SK-N-SH (cell line): ENCODE results near the gene PPP2R3C. TPM values are rescaled to one million over a fixed set of nuclear protein-coding genes. Genes with fewer than 3 reads are reported as not detected.

Source experiments
- CTCF ChIA-PET: fragments of 300-600, 350-600 bp; formaldehyde crosslinking; extraction: SDS; loops from one replicate; lab custom pipeline; 2021; lab: Yijun Ruan, JAX
- POLR2A ChIA-PET: fragments of 350-600 bp; sonication (Branson Sonifier 250); formaldehyde crosslinking; extraction: SDS; loops from one replicate; lab custom pipeline; 2020; ENCODE audit warnings: antibody characterized with exemption, inconsistent platforms; lab: Yijun Ruan, JAX
- DNase-seq: peaks from one replicate; pipeline ENCODE4 v3.0.0; 2012
- H2AFZ ChIP-seq: fragments of 200-600 bp; sonication (generic); 2 replicates; pipeline ENCODE4 v1.8.1; 2016; ENCODE audit warnings: antibody characterized with exemption, mild to moderate bottlenecking, low read depth
- H3F3A ChIP-seq: fragments of 200-600 bp; sonication (generic); replicated peaks from 2 replicates; pipeline ENCODE3; 2016; ENCODE audit warnings: antibody characterized with exemption, mild to moderate bottlenecking; ENCODE audit not compliant: insufficient read depth
- H3K27ac ChIP-seq, 2 experiments: fragments of 200-500 bp in 1 of 2; fragments of 200-600 bp in 1 of 2; sonication (Bioruptor generic) in 1 of 2; sonication (generic), shearing (Covaris generic) in 1 of 2; 2 replicates each; pipeline versions ENCODE4 v1.5.1 to v1.6.1; 2014 to 2016; ENCODE audit warnings: low read depth in 2 of 2, inconsistent platforms in 1 of 2, low read length in 1 of 2, mild to moderate bottlenecking in 1 of 2, mixed read lengths in 1 of 2
- H3K27me3 ChIP-seq: fragments of 200-600 bp; sonication (generic), shearing (Covaris generic); 2 replicates; pipeline ENCODE4 v1.6.1; 2016; ENCODE audit warnings: mixed run types; ENCODE audit not compliant: insufficient read depth
- H3K36me3 ChIP-seq, 2 experiments: fragments of 200-500 bp in 1 of 2; fragments of 200-600 bp in 1 of 2; sonication (Bioruptor generic) in 1 of 2; sonication (generic) in 1 of 2; replicated peaks in 1 of 2; 2 replicates each; pipeline versions ENCODE3 to v1.5.1; 2014 to 2016; ENCODE audit warnings: low read length in 1 of 2, mild to moderate bottlenecking in 1 of 2; ENCODE audit not compliant: insufficient read depth in 2 of 2, control insufficient read depth in 1 of 2
- H3K4me1 ChIP-seq, 2 experiments: fragments of 200-500 bp in 1 of 2; fragments of 200-600 bp in 1 of 2; sonication (Bioruptor generic) in 1 of 2; sonication (generic), shearing (Covaris generic) in 1 of 2; 2 replicates each; pipeline versions ENCODE4 v1.5.1 to v1.6.1; 2014 to 2016; ENCODE audit warnings: low read depth in 1 of 2, low read length in 1 of 2, mixed run types in 1 of 2; ENCODE audit not compliant: insufficient read depth in 2 of 2, control insufficient read depth in 1 of 2
- H3K4me2 ChIP-seq: fragments of 200-600 bp; sonication (generic), shearing (Covaris generic); 2 replicates; pipeline ENCODE4 v1.6.1; 2017; ENCODE audit warnings: mixed run types
- H3K4me3 ChIP-seq, 2 experiments: fragments of 200-500 bp in 1 of 2; fragments of 200-600 bp in 1 of 2; sonication (Bioruptor generic) in 1 of 2; sonication (generic), shearing (Covaris generic) in 1 of 2; 2 replicates each; pipeline versions ENCODE4 v1.5.1 to v1.8.1; 2014 to 2016; ENCODE audit warnings: low read depth in 2 of 2, inconsistent platforms in 1 of 2, low read length in 1 of 2, mild to moderate bottlenecking in 1 of 2, mixed read lengths in 1 of 2, moderate library complexity in 1 of 2
- H3K79me2 ChIP-seq: fragments of 200-600 bp; sonication (generic); 2 replicates; pipeline ENCODE4 v1.8.1; 2017; ENCODE audit warnings: mild to moderate bottlenecking; ENCODE audit not compliant: insufficient read depth
- H3K9ac ChIP-seq: fragments of 200-600 bp; sonication (generic); 2 replicates; pipeline ENCODE4 v1.6.1; 2017; ENCODE audit warnings: mixed run types
- H3K9me2 ChIP-seq: fragments of 200-600 bp; sonication (generic); 2 replicates; pipeline ENCODE4 v1.6.1; 2017; ENCODE audit warnings: mixed run types
- H3K9me3 ChIP-seq: fragments of 200-600 bp; sonication (generic); 2 replicates; pipeline ENCODE4 v1.6.1; 2017; ENCODE audit warnings: mixed run types, mild to moderate bottlenecking, moderate library complexity
- H4K20me1 ChIP-seq: fragments of 200-600 bp; sonication (generic); 2 replicates; pipeline ENCODE4 v1.6.1; 2017; ENCODE audit warnings: mild to moderate bottlenecking, mixed run types; ENCODE audit not compliant: insufficient read depth
- ELF1 ChIP-seq: IDR thresholded peaks from 2 replicates; pipeline ENCODE4 v1.4.0; 2012
- EZH2phosphoT487 ChIP-seq: fragments of 200-600 bp; sonication (generic); IDR thresholded peaks from 2 replicates; pipeline ENCODE4 v1.6.1; 2017; ENCODE audit warnings: low read depth, mixed run types, mild to moderate bottlenecking, antibody characterized with exemption, moderate library complexity, borderline replicate concordance
- FOXJ3 ChIP-seq: sonication (generic); formaldehyde crosslinking; IDR thresholded peaks from 2 replicates; pipeline ENCODE4 v1.5.1; 2020; ENCODE audit warnings: mild to moderate bottlenecking, missing genetic modification reagents
- GATA2 ChIP-seq: sonication (generic); formaldehyde crosslinking; IDR thresholded peaks from 2 replicates; pipeline ENCODE4 v1.5.0; 2020; ENCODE audit warnings: mild to moderate bottlenecking, missing genetic modification reagents
- IRF3 ChIP-seq: fragments of 150-350 bp; IDR thresholded peaks from 2 replicates; pipeline ENCODE4 v1.6.1; 2016; ENCODE audit warnings: mild to moderate bottlenecking, low read depth, low read length
- JUND ChIP-seq: IDR thresholded peaks from 2 replicates; pipeline ENCODE4 v1.4.0; 2012
- MAX ChIP-seq: IDR thresholded peaks from 2 replicates; pipeline ENCODE4 v1.4.0; 2012; ENCODE audit warnings: low read depth
- MEF2A ChIP-seq: IDR thresholded peaks from 2 replicates; pipeline ENCODE4 v1.4.0; 2012; ENCODE audit warnings: low read depth, borderline replicate concordance
- NFIC ChIP-seq: IDR thresholded peaks from 2 replicates; pipeline ENCODE4 v1.4.0; 2012; ENCODE audit warnings: borderline replicate concordance
- NRF1 ChIP-seq: IDR thresholded peaks from 2 replicates; pipeline ENCODE4 v1.6.1; 2012; ENCODE audit warnings: low read depth, mild to moderate bottlenecking, low read length
- PBX3 ChIP-seq: IDR thresholded peaks from 2 replicates; pipeline ENCODE4; 2012
- POLR2AphosphoS5 ChIP-seq: IDR thresholded peaks from 2 replicates; pipeline ENCODE4 v1.6.1; 2012; ENCODE audit warnings: low read depth, low read length
- RAD21 ChIP-seq: IDR thresholded peaks from 2 replicates; pipeline ENCODE4 v1.6.1; 2012; ENCODE audit warnings: mild to moderate bottlenecking, low read length
- RCOR1 ChIP-seq: fragments of 150-350 bp; IDR thresholded peaks from 2 replicates; pipeline ENCODE4 v1.6.1; 2017; ENCODE audit warnings: antibody characterized with exemption, low read length
- RFX5 ChIP-seq: IDR thresholded peaks from 2 replicates; pipeline ENCODE4 v1.6.1; 2012; ENCODE audit warnings: mild to moderate bottlenecking, improper control_type of control experiment, low read length
- RXRA ChIP-seq: IDR thresholded peaks from 2 replicates; pipeline ENCODE4 v1.4.0; 2012; ENCODE audit warnings: low read depth, mild to moderate bottlenecking, borderline replicate concordance
- SIN3A ChIP-seq: IDR thresholded peaks from 2 replicates; pipeline ENCODE4 v1.6.1; 2012; ENCODE audit warnings: low read depth, mild to moderate bottlenecking, low read length, moderate library complexity, borderline replicate concordance
- SMC3 ChIP-seq: IDR thresholded peaks from 2 replicates; pipeline ENCODE4 v1.6.1; 2012; ENCODE audit warnings: low read depth, low read length, improper control_type of control experiment
- TAF1 ChIP-seq: IDR thresholded peaks from 2 replicates; pipeline ENCODE4 v1.6.1; 2012; ENCODE audit warnings: low read depth, mild to moderate bottlenecking, low read length, moderate library complexity, borderline replicate concordance
- TCF12 ChIP-seq: IDR thresholded peaks from 2 replicates; pipeline ENCODE4 v1.4.0; 2012
- USF1 ChIP-seq: IDR thresholded peaks from 2 replicates; pipeline ENCODE4 v1.4.0; 2012; ENCODE audit warnings: low read depth, borderline replicate concordance
- YY1 ChIP-seq: IDR thresholded peaks from 2 replicates; pipeline ENCODE4 v1.4.0; 2012; ENCODE audit warnings: low read depth, mild to moderate bottlenecking
- WGBS: methylation state at CpG from one replicate; pipeline ENCODE4 v1.1.6; 2017; ENCODE audit warnings: low lambda C conversion rate; 5-methylcytosine and 5-hydroxymethylcytosine counted together
- polyA plus RNA-seq, 3 experiments: library from polyadenylated mRNA; depleted of rRNA; stranded (reverse); fragments of >200 nt; gene quantifications; 2 replicates each; pipeline ENCODE4 v1.2.3, GENCODE V29; 2012

The PPP2R3C gene
- polyA plus RNA-seq, 1 of the 3 experiments (the other 2 are of a cell fraction) = 6.2 TPM

GRCh38 chr14:35073486-35073885 is 48.3 kb downstream of the PPP2R3C start (continued):
- TF ChIP-seq TAF1 (no peak), PBX3 (no peak), MEF2A (no peak), JUND (no peak), YY1 (no peak), FOXJ3 (no peak)

- CTCF ChIA-PET = no interaction called here
- peaks cover 21% of the 10 kb centered on the region; the same call in 1 of the 2 replicates for H3K79me2 ChIP-seq
- POLR2A ChIA-PET = no interaction called here
Observed at GRCh38 chr14:35072226-35072625, 49.6 kb downstream of the PPP2R3C start.

GRCh38 chr14:35068238-35069012 is 53.4 kb downstream of the PPP2R3C start:
- H4K20me1 ChIP-seq = no peaks in the 10 kb centered on the region
- peaks cover 30% of the 10 kb centered on the region; the same call in 1 of the 2 replicates for H3K79me2 ChIP-seq
- H3K4me2 ChIP-seq = no peak overlapping the region
- no peaks in the 10 kb centered on the region for H3K4me1 ChIP-seq
- WGBS = 94% methylated on average over 4 of the region's 4 CpGs
- no peaks in the 10 kb centered on the region for H3K27me3 ChIP-seq
- H3K9ac ChIP-seq = no peak overlapping the region
- TF ChIP-seq USF1 (no peak), NRF1 (no peak), IRF3 (no peak), NFIC (no peak), EZH2phosphoT487 (no peak), MEF2A (no peak), GATA2 (no peak), RXRA (no peak), ELF1 (no peak), MAX (no peak), RFX5 (no peak), FOXJ3 (no peak), SMC3 (no peak), TCF12 (no peak), RAD21 (no peak), POLR2AphosphoS5 (no peak), SIN3A (no peak)
- no peak overlapping the region for H3K4me3 ChIP-seq
- H3K9me3 ChIP-seq = no peaks in the 10 kb centered on the region
- DNase-seq = no peak
- no peak overlapping the region for H2AFZ ChIP-seq
- H3F3A ChIP-seq = peaks cover 9% of the 10 kb centered on the region
- POLR2A ChIA-PET = no interaction called here
- no peak overlapping the region for H3K27ac ChIP-seq
- CTCF ChIA-PET = no interaction called here
- peaks cover 3 to 47% of the 10 kb centered on the region in 2 experiments for H3K36me3 ChIP-seq
- no peaks in the 10 kb centered on the region for H3K9me2 ChIP-seq

More at GRCh38 chr14:35072226-35072625, 49.6 kb downstream of the PPP2R3C start:
- no peak overlapping the region for H3K27ac ChIP-seq
- H3K4me1 ChIP-seq = no peaks in the 10 kb centered on the region
- 97% methylated on average over 3 of the region's 3 CpGs for WGBS
- no peak overlapping the region for H3K4me2 ChIP-seq
- no peak for TF ChIP-seq GATA2
- no peak for TF ChIP-seq RCOR1
- H3K9ac ChIP-seq = no peak overlapping the region
- no peak overlapping the region; a peak in 1 of 4 replicates for H3K4me3 ChIP-seq
- H3K36me3 ChIP-seq = peaks cover 7 to 37% of the 10 kb centered on the region in 2 experiments
- H3K9me2 ChIP-seq = no peaks in the 10 kb centered on the region
- DNase-seq = no peak
- no peaks in the 10 kb centered on the region for H3K27me3 ChIP-seq
- no peak overlapping the region for H2AFZ ChIP-seq
- H3K9me3 ChIP-seq = no peaks in the 10 kb centered on the region
- H3F3A ChIP-seq = no peaks in the 10 kb centered on the region
- no peaks in the 10 kb centered on the region for H4K20me1 ChIP-seq
